ENCODE data around the gene PBX3. TPM values are rescaled to one million over a fixed set of nuclear protein-coding genes. Genes with fewer than 3 reads are reported as not detected.

PBX3 gene
- total and polyA plus RNA-seq, 10 of the 15 experiments (the other 5 are each of a cell fraction or from before 2014, with no cell fraction given), result 6.7 to 146 (median 22.2) TPM

GRCh38 chr9:125996791-125997190 is 249.6 kb downstream of the PBX3 start:
- intact Hi-C loops (cut with micrococcal nuclease; ENCODE audit: unreplicated experiment), result no loop called here
- no peaks in the 10 kb centered on the region for H3K79me2 ChIP-seq (ENCODE audit: control insufficient read depth, insufficient read depth, low read length)
- no peak overlapping the region for H3K4me3 ChIP-seq
- ChIA-PET SMC1A (ENCODE audit: uncharacterized antibody, unreplicated experiment) (no interaction called here), CTCF (no interaction called here), POLR2A (interaction anchor here (1.0 kb wide), 1 partner anchor 9 kb away, joined by 3 read pairs; no protein-coding TSS in a partner anchor), RAD21 (ENCODE audit: unreplicated experiment) (no interaction called here)
- no peaks in the 10 kb centered on the region for H4K20me1 ChIP-seq (ENCODE audit: control insufficient read depth, insufficient read depth)
- DNase-seq (ENCODE audit: low read depth, low spot score), result no peak
- no peak for TF ChIP-seq SMAD5 (IDR thresholded peaks at IDR 0.05; ENCODE audit: low read depth)
- no peak overlapping the region for H3K27ac ChIP-seq (ENCODE audit: control insufficient read depth, insufficient read depth)
- in situ Hi-C loops (cut with MboI), result no loop called here
- no peak overlapping the region for H3K4me2 ChIP-seq (ENCODE audit: control insufficient read depth, insufficient read depth)
- H3K9ac ChIP-seq (ENCODE audit: control insufficient read depth, insufficient read depth, low read length), result no peak overlapping the region
- H2AFZ ChIP-seq (ENCODE audit: control insufficient read depth, low read depth, low read length), result no peak overlapping the region
- H3K36me3 ChIP-seq (ENCODE audit: control insufficient read depth in 2 of 2, insufficient read depth in 2 of 2, low read length in 1 of 2), result no peaks in the 10 kb centered on the region
- no peak for FAIRE-seq
- H3K4me1 ChIP-seq (ENCODE audit: control insufficient read depth, insufficient read depth, low read length), result no peaks in the 10 kb centered on the region
- ATAC-seq, result no peak
- BruUV-seq (replicated peaks), result no TSS peak
- WGBS (ENCODE audit: insufficient coverage, insufficient replicate concordance, low lambda C conversion rate, missing lambda C conversion rate), result 35% methylated on average over 10 of the region's 10 CpGs
- H3K27me3 ChIP-seq (replicated peaks in 1 of 2; ENCODE audit: control insufficient read depth in 2 of 2, insufficient read depth in 2 of 2, low read length in 1 of 2), result no peaks in the 10 kb centered on the region; a peak in 1 of 4 replicates
- no peaks in the 10 kb centered on the region for H3K9me3 ChIP-seq (replicated peaks; ENCODE audit: control insufficient read depth, insufficient read depth, low read length)

DNA sequence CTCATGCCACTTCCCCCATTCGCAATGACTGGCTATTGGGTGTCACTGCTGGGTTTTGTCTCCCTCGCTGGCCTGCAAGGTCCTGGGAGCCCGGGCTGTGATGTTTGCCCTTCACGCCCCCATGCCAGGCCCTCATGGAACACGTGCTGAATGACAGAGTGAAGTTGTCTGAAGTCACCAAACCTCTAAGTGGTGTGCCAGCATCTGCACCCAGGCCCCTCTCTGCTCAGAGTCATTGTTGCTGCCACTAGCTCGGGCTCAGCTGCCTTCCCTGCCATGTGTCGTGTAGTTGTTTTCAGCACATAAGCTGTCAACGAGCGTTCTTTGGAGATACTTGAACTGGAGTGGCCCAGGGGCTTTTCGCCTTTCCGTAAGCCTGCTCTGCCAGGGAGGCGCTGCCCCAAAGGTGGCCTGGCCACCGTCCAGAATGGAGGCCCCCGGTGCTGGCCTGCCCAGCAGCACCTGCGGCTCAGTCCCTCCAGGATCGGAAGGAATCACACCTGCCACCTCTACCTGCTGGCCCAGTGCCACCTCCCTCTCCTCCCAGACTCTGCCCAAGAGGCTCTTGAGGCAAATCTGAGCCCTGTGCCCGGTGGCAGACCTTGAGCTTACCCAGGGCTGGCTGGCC is 250.1 kb downstream of the PBX3 start:
- no TSS peak for BruUV-seq (replicated peaks)
- no peak overlapping the region for H2AFZ ChIP-seq (ENCODE audit: control insufficient read depth, low read depth, low read length)
- ATAC-seq, result no peak

More for the DNA sequence above, 250.1 kb downstream of the PBX3 start:
- H3K27ac ChIP-seq (ENCODE audit: control insufficient read depth, insufficient read depth), result no peak overlapping the region
- ChIA-PET CTCF (interaction anchor here (1.2 kb wide), 1 partner anchor 401 kb away, joined by 3 read pairs; no protein-coding TSS in a partner anchor), SMC1A (ENCODE audit: uncharacterized antibody, unreplicated experiment) (no interaction called here), POLR2A (interaction anchor here (1.0 kb wide), 1 partner anchor 9 kb away, joined by 3 read pairs; no protein-coding TSS in a partner anchor), RAD21 (ENCODE audit: unreplicated experiment) (no interaction called here)
- no peaks in the 10 kb centered on the region; a peak in 1 of 4 replicates for H3K27me3 ChIP-seq (replicated peaks in 1 of 2; ENCODE audit: control insufficient read depth in 2 of 2, insufficient read depth in 2 of 2, low read length in 1 of 2)
- H3K4me3 ChIP-seq, result no peak overlapping the region
- 46% methylated on average over 17 of the region's 17 CpGs for WGBS (ENCODE audit: insufficient coverage, insufficient replicate concordance, low lambda C conversion rate, missing lambda C conversion rate)
- no peaks in the 10 kb centered on the region for H3K79me2 ChIP-seq (ENCODE audit: control insufficient read depth, insufficient read depth, low read length)
- no peaks in the 10 kb centered on the region for H3K4me1 ChIP-seq (ENCODE audit: control insufficient read depth, insufficient read depth, low read length)
- H3K36me3 ChIP-seq (ENCODE audit: control insufficient read depth in 2 of 2, insufficient read depth in 2 of 2, low read length in 1 of 2), result no peaks in the 10 kb centered on the region
- no peak for DNase-seq (ENCODE audit: low read depth, low spot score)
- no peaks in the 10 kb centered on the region for H4K20me1 ChIP-seq (ENCODE audit: control insufficient read depth, insufficient read depth)
- no peak for FAIRE-seq
- in situ Hi-C loops (cut with MboI), result no loop called here
- H3K4me2 ChIP-seq (ENCODE audit: control insufficient read depth, insufficient read depth), result no peak overlapping the region
- no peaks in the 10 kb centered on the region for H3K9me3 ChIP-seq (replicated peaks; ENCODE audit: control insufficient read depth, insufficient read depth, low read length)
- TF ChIP-seq, protein P1, sequence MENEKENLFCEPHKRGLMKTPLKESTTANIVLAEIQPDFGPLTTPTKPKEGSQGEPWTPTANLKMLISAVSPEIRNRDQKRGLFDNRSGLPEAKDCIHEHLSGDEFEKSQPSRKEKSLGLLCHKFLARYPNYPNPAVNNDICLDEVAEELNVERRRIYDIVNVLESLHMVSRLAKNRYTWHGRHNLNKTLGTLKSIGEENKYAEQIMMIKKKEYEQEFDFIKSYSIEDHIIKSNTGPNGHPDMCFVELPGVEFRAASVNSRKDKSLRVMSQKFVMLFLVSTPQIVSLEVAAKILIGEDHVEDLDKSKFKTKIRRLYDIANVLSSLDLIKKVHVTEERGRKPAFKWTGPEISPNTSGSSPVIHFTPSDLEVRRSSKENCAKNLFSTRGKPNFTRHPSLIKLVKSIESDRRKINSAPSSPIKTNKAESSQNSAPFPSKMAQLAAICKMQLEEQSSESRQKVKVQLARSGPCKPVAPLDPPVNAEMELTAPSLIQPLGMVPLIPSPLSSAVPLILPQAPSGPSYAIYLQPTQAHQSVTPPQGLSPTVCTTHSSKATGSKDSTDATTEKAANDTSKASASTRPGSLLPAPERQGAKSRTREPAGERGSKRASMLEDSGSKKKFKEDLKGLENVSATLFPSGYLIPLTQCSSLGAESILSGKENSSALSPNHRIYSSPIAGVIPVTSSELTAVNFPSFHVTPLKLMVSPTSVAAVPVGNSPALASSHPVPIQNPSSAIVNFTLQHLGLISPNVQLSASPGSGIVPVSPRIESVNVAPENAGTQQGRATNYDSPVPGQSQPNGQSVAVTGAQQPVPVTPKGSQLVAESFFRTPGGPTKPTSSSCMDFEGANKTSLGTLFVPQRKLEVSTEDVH (IDR thresholded peaks at IDR 0.05; ENCODE audit: low read depth, partially characterized antibody), result no peak
- no peak overlapping the region for H3K9ac ChIP-seq (ENCODE audit: control insufficient read depth, insufficient read depth, low read length)
- intact Hi-C loops (cut with micrococcal nuclease; ENCODE audit: unreplicated experiment), result no loop called here
